D721Med (cell line): ENCODE results near the gene PRMT5.
A peak's percentile ranks its signal among the peaks of the same experiment; 100 is the strongest.

Source experiments
- DNase-seq: peaks from one replicate; pipeline ENCODE4 v3.0.0; 2011; ENCODE audit warnings: low spot score; ENCODE audit not compliant: insufficient read length
- FAIRE-seq: peaks from 2 replicates; lab custom pipeline; 2011; peaks lifted over from hg19 to GRCh38; lab: Jason Lieb, UNC
- CTCF ChIP-seq: IDR thresholded peaks from 2 replicates; pipeline ENCODE4 v1.5.1; 2012; ENCODE audit warnings: mild to moderate bottlenecking, control low read depth; ENCODE audit not compliant: insufficient read depth; ENCODE audit errors: missing control alignments

The PRMT5 gene

GRCh38 chr14:22929104-22929960 lies at the start of gene PRMT5:
Gene PRMT5, minus strand, starts transcription at chr14:22929376. Its CDS starts 15 bp downstream, at chr14:22929361.
- FAIRE-seq (peak; percentile 56), DNase-seq (peak; percentile 79)
- TF ChIP-seq CTCF, result no peak

- DNase-seq (no peak), FAIRE-seq (no peak)
- TF ChIP-seq CTCF, result no peak
Measured at GRCh38 chr14:22978487-22978837, 49.3 kb upstream of the PRMT5 start.

GRCh38 chr14:22977684-22978486 lies 48.7 kb upstream of the PRMT5 start:
- DNase-seq, result peak; percentile 74
- TF ChIP-seq CTCF, result no peak
- no peak for FAIRE-seq

DNA sequence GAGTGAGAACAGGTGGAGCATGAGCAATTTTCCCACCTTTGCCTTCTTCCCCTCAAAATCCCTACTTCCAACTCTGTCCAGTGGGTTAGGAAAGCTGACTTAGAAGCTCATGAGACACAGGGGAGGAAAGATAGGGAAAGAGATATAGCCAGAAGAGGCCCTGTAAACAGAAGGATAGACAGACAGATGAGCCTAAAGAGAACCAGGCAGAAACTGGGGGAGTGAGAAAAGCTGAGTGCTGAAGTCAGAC lies 48.2 kb upstream of the PRMT5 start:
- DNase-seq, result no peak
- no peak for TF ChIP-seq CTCF
- no peak for FAIRE-seq

GRCh38 chr14:22976620-22977433 lies 47.7 kb upstream of the PRMT5 start:
- FAIRE-seq (no peak), DNase-seq (no peak)
- TF ChIP-seq CTCF, result no peak

- DNase-seq, result no peak
- no peak for FAIRE-seq
- TF ChIP-seq CTCF, result no peak
Measured at GRCh38 chr14:22974530-22975313, 45.5 kb upstream of the PRMT5 start.
